Heart left ventricle (tissue), 13 donors: ENCODE results near the gene BBS1.

Experiments
- CTCF ChIP-seq, 12 donors: fragments of 200-600 bp; sonication (generic) in 4 of 12; IDR thresholded peaks; one replicate each; pipeline versions ENCODE4 v1.5.0 to v1.8.0; 2018 to 2022; ENCODE audit warnings: antibody characterized with exemption in 12 of 12, mild to moderate bottlenecking in 5 of 12
- POLR2A ChIP-seq, 2 donors: fragments of 450-650 bp; IDR thresholded peaks; one replicate each; pipeline ENCODE4 v1.6.1; 2017; ENCODE audit warnings: antibody characterized with exemption in 2 of 2, mild to moderate bottlenecking in 2 of 2, moderate library complexity in 2 of 2
- donor health status: ischemic (EF 13 %, LVEDD 7.1; RV severe dilation, severe dysfunction).
- donor health status: DM: no; HTN: yes; CAD: no.
- donor health status: DM: no; HTN: no; CAD: no.
- donor health status: ischemic (EF 25% LVEDD 6.9; RV normal size, moderate dysfunction).
- donor health status: ischemic (EF 25% LVEDD 5.7; RV mildly dilated, moderate dysfunction).
- donor health status: ischemic (EF 35%, LVEDD 5.7; RV mildly dilated, moderate dysfunction).
- donor health status: nonischemic (EF 11% LVEDD 7.7; RV severe dilation, severe dysfunction).
- donor health status: DM: yes; HTN: yes; CAD: no.
- donor health status: PGD.
- donor health status: ischemic (EF 29% LVEDD 5.4; RV normal size, mild dysfunction).
- donor health status: nonischemic (EF 23%, LVEDD 6.1; RV moderate dilation, normal function).

- TF ChIP-seq CTCF (IDR thresholded peaks at IDR 0.05) = no peak
- TF ChIP-seq POLR2A (IDR thresholded peaks at IDR 0.05) = no peak
Measured at GRCh38 chr11:66469441-66469840, 41.0 kb upstream of the BBS1 start.
